ES-I3 (cell line): ENCODE measurements around the gene TMOD3.

Experiments
- H3K36me3 ChIP-seq: 2 replicates; pipeline ENCODE4 v1.6.1; 2013; ENCODE audit warnings: mild to moderate bottlenecking, low read length, control low read depth, moderate library complexity; ENCODE audit not compliant: insufficient read depth
- H3K4me1 ChIP-seq: 2 replicates; pipeline ENCODE4 v1.6.1; 2013; ENCODE audit warnings: mild to moderate bottlenecking, control low read depth, low read length; ENCODE audit not compliant: insufficient read depth
- H3K9ac ChIP-seq: 2 replicates; pipeline ENCODE4 v1.6.1; 2013; ENCODE audit warnings: low read depth, mild to moderate bottlenecking, low read length, moderate library complexity
- H3K9me3 ChIP-seq: 2 replicates; pipeline ENCODE4 v1.6.1; 2013; ENCODE audit warnings: mild to moderate bottlenecking, low read length, moderate library complexity; ENCODE audit not compliant: control insufficient read depth, insufficient read depth

The TMOD3 gene

GRCh38 chr15:51887887-51888592, 58.6 kb downstream of the TMOD3 start:
- Histone ChIP-seq H3K4me1 (no peaks in the 10 kb centered on the region), H3K9me3 (no peaks in the 10 kb centered on the region), H3K9ac (no peak overlapping the region), H3K36me3 (peaks cover 5% of the 10 kb centered on the region; the same call in 1 of the 2 replicates)

DNA sequence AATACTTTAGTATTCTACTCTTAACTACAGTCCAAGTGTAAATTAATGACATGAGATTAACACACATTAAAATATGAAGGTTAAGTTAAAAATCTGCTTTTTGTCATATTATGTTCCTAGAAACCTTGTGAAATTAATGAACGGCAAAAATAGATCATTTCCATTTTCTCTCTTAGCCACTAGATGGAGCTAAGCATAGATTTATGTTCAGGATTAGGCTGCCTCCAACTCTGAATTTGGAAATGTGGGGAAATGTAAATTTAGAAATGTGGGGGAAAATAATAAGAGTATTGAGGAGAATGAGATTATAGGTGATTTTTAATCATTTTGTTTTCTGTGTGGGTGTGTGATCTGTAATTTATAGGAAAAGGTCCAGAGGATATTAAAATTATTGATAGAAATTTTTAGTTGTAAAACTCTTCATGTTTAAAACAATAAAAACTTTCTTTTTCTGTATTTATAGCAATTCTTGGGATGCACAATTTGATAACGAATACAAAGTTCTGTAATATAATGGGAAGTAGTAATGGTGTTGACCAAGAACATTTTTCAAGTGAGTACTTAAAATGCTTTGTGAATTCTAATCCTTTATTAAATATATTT, 59.2 kb downstream of the TMOD3 start:
- Histone ChIP-seq H3K4me1 (no peaks in the 10 kb centered on the region), H3K36me3 (peaks cover 5% of the 10 kb centered on the region; the same call in 1 of the 2 replicates), H3K9me3 (no peaks in the 10 kb centered on the region), H3K9ac (no peak overlapping the region)

- Histone ChIP-seq H3K36me3 (peaks cover 5% of the 10 kb centered on the region; the same call in 1 of the 2 replicates), H3K4me1 (no peaks in the 10 kb centered on the region), H3K9me3 (no peaks in the 10 kb centered on the region), H3K9ac (no peak overlapping the region)
These were observed 60.0 kb downstream of the TMOD3 start for GRCh38 chr15:51889486-51889885.

DNA sequence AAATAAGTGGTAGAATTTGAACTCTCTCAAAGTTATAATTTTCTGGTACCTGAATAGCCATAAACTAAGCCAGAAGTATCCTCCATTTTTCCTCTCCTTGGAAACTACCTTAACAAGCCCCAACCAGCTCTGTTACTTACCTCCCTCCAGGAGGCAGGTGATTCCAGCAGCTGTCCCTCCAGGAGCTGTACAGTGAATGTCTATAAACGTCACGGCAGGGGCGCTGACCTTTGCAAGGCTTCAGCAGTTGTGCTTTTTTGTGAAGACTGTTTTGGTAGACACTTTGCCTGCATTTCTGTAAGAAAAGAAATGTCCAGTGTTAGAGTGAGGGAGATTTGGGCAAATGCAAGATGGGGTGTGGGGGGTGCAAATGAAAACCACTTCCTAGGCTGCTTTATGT, 75.0 kb downstream of the TMOD3 start:
- peaks cover 12% of the 10 kb centered on the region for H3K4me1 ChIP-seq
- H3K9me3 ChIP-seq, result no peaks in the 10 kb centered on the region
- no peak overlapping the region for H3K9ac ChIP-seq
- H3K36me3 ChIP-seq, result peaks cover 5% of the 10 kb centered on the region; the same call in 1 of the 2 replicates

- Histone ChIP-seq H3K9me3 (no peaks in the 10 kb centered on the region), H3K36me3 (peaks cover 5% of the 10 kb centered on the region; the same call in 1 of the 2 replicates), H3K4me1 (peaks cover 12% of the 10 kb centered on the region)
These were observed 75.5 kb downstream of the TMOD3 start for GRCh38 chr15:51904931-51905330.

DNA sequence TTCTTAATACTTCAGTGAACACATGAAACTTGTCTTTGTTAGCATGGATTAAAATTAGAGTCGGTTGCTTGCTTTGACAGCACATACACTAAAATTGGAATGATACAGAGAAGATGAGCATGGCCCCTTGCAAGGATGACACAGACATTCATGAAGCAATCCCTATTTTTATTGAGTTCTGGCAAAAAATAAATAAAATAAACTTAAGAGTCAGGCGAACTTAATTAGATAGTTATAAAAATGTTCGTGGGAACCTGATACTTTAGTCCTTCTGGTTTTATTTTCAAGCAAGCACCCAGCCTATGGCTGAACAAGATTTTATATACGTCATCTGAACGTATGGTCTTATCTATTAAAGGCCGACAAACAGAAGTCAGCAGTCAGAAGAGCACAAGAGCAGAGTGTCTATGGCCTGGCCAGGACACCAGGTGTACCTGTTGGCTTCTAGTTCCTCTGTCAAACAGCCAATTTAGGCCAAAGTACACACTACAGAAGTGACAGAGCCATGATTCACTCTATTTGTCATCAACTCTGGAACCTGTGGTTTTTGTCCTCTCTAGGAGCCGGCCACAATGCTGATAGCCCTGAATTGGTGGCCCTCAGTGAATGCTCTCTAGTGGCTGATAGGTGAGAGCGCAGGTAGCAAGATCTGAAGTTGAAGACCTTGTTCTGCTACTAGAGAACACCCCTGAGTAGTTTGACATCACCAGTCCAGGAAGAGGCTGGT, 77.8 kb downstream of the TMOD3 start:
- no peak overlapping the region for H3K9ac ChIP-seq

More at GRCh38 chr15:51904931-51905330, 75.5 kb downstream of the TMOD3 start:
- no peak overlapping the region for H3K9ac ChIP-seq

GRCh38 chr15:51908316-51908715, 78.9 kb downstream of the TMOD3 start:
- H3K36me3 ChIP-seq, result 0 out of 2 replicates have a peak, but pooled peaks cover 2% of the 10 kb centered on the region
- H3K9ac ChIP-seq, result no peak overlapping the region
- no peaks in the 10 kb centered on the region for H3K9me3 ChIP-seq
- peaks cover 12% of the 10 kb centered on the region for H3K4me1 ChIP-seq

More for the DNA sequence above, 77.8 kb downstream of the TMOD3 start:
- no peaks in the 10 kb centered on the region for H3K9me3 ChIP-seq
- H3K4me1 ChIP-seq, result peaks cover 12% of the 10 kb centered on the region
- H3K36me3 ChIP-seq, result 0 out of 2 replicates have a peak, but pooled peaks cover 2% of the 10 kb centered on the region

- Histone ChIP-seq H3K9ac (no peak overlapping the region), H3K9me3 (no peaks in the 10 kb centered on the region), H3K36me3 (0 out of 2 replicates have a peak, but pooled peaks cover 2% of the 10 kb centered on the region), H3K4me1 (peaks cover 12% of the 10 kb centered on the region)
These were observed 80.1 kb downstream of the TMOD3 start for GRCh38 chr15:51909584-51909983.

GRCh38 chr15:51912528-51912927, 83.1 kb downstream of the TMOD3 start:
- H3K9me3 ChIP-seq, result no peaks in the 10 kb centered on the region
- H3K4me1 ChIP-seq, result peaks cover 12% of the 10 kb centered on the region
- 0 out of 2 replicates have a peak, but pooled peaks cover 2% of the 10 kb centered on the region for H3K36me3 ChIP-seq
- no peak overlapping the region for H3K9ac ChIP-seq

GRCh38 chr15:51917493-51917892, 88.0 kb downstream of the TMOD3 start:
- Histone ChIP-seq H3K4me1 (no peaks in the 10 kb centered on the region), H3K9ac (no peak overlapping the region), H3K36me3 (0 out of 2 replicates have a peak, but pooled peaks cover under 1% of the 10 kb centered on the region), H3K9me3 (no peaks in the 10 kb centered on the region)

DNA sequence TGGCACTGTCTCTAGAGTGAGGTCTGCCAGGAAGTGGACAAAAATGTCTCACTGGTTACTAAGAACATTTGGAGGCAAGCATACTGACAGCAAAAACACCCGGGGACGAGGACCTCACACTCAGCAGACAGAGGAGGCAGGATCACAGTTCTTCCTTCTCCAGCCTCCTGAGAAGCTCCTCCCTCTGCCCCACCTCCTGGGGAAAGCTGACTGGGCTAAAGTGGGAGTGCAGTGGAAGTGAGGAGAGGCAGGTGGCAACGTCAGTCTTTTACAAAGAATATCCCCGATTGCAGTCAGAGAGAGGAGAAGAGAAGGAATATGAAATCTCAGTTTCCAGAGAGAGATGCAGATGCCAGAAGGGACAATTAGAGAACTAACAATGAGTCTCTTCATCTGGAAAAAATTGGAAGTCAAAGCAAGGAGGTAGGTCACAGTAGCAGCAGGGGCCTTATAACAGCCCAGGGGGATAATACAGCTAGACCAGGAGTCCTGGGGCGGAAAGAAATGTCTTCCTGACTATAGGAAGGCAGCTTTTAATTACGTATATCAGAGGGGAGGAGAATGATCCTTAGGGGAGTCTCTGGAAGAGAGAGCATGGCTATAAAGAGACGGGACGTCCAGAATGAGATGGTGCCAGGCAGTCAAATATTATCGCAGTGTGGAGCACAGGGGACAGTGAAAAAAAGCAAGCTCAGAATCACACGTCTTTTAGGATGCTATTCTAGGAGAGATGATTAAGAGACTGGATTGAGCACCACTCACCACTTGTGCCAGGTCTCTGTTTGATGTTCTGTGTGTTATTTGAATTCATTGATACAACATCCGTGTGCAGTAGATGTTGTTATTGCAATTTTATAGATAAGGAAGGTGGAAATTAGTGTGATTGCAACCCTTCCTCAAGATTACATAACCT, 95.0 kb downstream of the TMOD3 start:
- no peak overlapping the region for H3K9ac ChIP-seq
- H3K9me3 ChIP-seq, result no peaks in the 10 kb centered on the region
- peaks cover 5% of the 10 kb centered on the region; the same call in 1 of the 2 replicates for H3K36me3 ChIP-seq
- no peaks in the 10 kb centered on the region for H3K4me1 ChIP-seq

GRCh38 chr15:51926809-51927208, 97.4 kb downstream of the TMOD3 start:
- Histone ChIP-seq H3K9me3 (no peaks in the 10 kb centered on the region), H3K4me1 (peaks cover 10% of the 10 kb centered on the region), H3K9ac (no peak overlapping the region), H3K36me3 (peaks cover 5% of the 10 kb centered on the region; the same call in 1 of the 2 replicates)

GRCh38 chr15:51931016-51931415, 101.6 kb downstream of the TMOD3 start:
- H3K9ac ChIP-seq, result no peak overlapping the region
- H3K4me1 ChIP-seq, result peaks cover 10% of the 10 kb centered on the region
- no peaks in the 10 kb centered on the region for H3K9me3 ChIP-seq
- H3K36me3 ChIP-seq, result peaks cover 3% of the 10 kb centered on the region; the same call in 1 of the 2 replicates
